Tibial artery (tissue), 4 donors: Measurements from ENCODE around the gene CHCHD10.
A peak's percentile ranks its signal among the peaks of the same experiment; 100 is the strongest.

ENCODE experiments used
- DNase-seq, 2 donors: peaks; one replicate each; pipeline ENCODE4 v3.0.0-alpha.2; 2019
- H3K27ac ChIP-seq, 2 donors: fragments of 200-600 bp; sonication (generic) in 1 of 2; 1 replicate in 1 of 2; 2 replicates in 1 of 2; pipeline ENCODE4 v1.5.1; 2018 to 2019; ENCODE audit warnings: mild to moderate bottlenecking in 1 of 2
- H3K27me3 ChIP-seq, 2 donors: fragments of 200-600 bp; sonication (generic) in 1 of 2; one replicate each; pipeline versions ENCODE4 v1.5.1 to v1.6.0; 2016 to 2019
- H3K36me3 ChIP-seq, 3 donors: fragments of 200-600 bp; sonication (generic) in 2 of 3; one replicate each; pipeline ENCODE4 v1.5.1; 2016 to 2019; ENCODE audit warnings: mild to moderate bottlenecking in 2 of 3
- H3K4me1 ChIP-seq, 4 donors: fragments of 200-600 bp; sonication (generic) in 2 of 4; 1 replicate in 3 of 4; 2 replicates in 1 of 4; pipeline ENCODE4 v1.5.1; 2016 to 2019
- H3K4me3 ChIP-seq, 2 donors: fragments of 200-600 bp; sonication (generic) in 1 of 2; 1 replicate in 1 of 2; 2 replicates in 1 of 2; pipeline ENCODE4 v1.5.1; 2018 to 2019; ENCODE audit warnings: mild to moderate bottlenecking in 2 of 2
- H3K9me3 ChIP-seq, 3 donors: fragments of 200-600 bp; sonication (generic) in 1 of 3; one replicate each; pipeline ENCODE4 v1.5.1; 2016 to 2019
- intact Hi-C: fragments of 100-400 bp; cut with DNase I; formaldehyde crosslinking; loops from one replicate; pipeline ENCODE4 v1.15.0; 2023; ENCODE audit warnings: low total_unique reads
- TF ChIP-seq, protein P1 (sequence below), 2 experiments: fragments of 200-600 bp in 1 of 2; fragments of 450-650 bp in 1 of 2; IDR thresholded peaks; one replicate each; pipeline ENCODE4 v1.5.1; 2017 to 2019; ENCODE audit warnings: antibody characterized with exemption in 2 of 2, mild to moderate bottlenecking in 1 of 2, moderate library complexity in 1 of 2

The CHCHD10 gene

DNA sequence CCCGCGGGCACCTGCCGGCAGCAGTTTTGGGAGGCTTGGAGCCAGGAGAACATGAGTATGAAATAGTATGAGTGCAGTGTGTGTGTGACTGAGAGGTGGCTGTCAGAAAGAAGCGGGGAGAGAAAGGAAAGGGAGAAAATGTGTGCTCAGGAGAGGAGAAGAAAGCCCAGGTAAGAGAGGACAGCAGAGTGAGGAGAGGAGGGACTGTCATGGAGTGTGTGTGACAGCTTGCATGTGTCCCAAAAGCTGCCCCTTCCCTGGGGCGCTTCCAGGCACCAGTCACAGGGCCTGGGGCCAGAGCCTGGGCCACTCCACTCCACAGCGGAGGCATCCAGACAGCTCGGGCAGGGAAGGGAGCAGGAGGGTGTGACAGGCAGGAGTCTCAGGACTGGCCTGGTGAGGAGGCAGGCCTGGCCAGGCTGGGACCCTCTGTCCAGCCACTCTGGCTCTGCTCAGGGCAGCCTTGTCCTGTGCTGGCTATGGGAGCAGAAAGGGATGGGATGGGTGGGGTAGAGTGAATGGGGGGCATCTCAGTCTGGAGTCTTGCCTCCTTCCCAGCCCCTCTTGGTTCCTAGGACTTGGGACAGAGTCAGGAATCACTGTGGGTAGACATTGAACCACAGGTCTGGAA lies 5.8 kb upstream of the CHCHD10 start:
- TF ChIP-seq, protein P1, sequence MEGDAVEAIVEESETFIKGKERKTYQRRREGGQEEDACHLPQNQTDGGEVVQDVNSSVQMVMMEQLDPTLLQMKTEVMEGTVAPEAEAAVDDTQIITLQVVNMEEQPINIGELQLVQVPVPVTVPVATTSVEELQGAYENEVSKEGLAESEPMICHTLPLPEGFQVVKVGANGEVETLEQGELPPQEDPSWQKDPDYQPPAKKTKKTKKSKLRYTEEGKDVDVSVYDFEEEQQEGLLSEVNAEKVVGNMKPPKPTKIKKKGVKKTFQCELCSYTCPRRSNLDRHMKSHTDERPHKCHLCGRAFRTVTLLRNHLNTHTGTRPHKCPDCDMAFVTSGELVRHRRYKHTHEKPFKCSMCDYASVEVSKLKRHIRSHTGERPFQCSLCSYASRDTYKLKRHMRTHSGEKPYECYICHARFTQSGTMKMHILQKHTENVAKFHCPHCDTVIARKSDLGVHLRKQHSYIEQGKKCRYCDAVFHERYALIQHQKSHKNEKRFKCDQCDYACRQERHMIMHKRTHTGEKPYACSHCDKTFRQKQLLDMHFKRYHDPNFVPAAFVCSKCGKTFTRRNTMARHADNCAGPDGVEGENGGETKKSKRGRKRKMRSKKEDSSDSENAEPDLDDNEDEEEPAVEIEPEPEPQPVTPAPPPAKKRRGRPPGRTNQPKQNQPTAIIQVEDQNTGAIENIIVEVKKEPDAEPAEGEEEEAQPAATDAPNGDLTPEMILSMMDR (IDR thresholded peaks at IDR 0.05) = no peak
- Histone ChIP-seq H3K36me3 (no peaks in the 10 kb centered on the region), H3K9me3 (no peaks in the 10 kb centered on the region), H3K4me3 (peak overlapping the region; percentile 48 to 62), H3K27ac (peak overlapping the region; percentile 45 to 65), H3K27me3 (no peaks in the 10 kb centered on the region), H3K4me1 (peaks cover 0 to 60% (median 49%) of the 10 kb centered on the region in 4 donors)
- intact Hi-C loops = no loop called here
- DNase-seq = no peak

DNA sequence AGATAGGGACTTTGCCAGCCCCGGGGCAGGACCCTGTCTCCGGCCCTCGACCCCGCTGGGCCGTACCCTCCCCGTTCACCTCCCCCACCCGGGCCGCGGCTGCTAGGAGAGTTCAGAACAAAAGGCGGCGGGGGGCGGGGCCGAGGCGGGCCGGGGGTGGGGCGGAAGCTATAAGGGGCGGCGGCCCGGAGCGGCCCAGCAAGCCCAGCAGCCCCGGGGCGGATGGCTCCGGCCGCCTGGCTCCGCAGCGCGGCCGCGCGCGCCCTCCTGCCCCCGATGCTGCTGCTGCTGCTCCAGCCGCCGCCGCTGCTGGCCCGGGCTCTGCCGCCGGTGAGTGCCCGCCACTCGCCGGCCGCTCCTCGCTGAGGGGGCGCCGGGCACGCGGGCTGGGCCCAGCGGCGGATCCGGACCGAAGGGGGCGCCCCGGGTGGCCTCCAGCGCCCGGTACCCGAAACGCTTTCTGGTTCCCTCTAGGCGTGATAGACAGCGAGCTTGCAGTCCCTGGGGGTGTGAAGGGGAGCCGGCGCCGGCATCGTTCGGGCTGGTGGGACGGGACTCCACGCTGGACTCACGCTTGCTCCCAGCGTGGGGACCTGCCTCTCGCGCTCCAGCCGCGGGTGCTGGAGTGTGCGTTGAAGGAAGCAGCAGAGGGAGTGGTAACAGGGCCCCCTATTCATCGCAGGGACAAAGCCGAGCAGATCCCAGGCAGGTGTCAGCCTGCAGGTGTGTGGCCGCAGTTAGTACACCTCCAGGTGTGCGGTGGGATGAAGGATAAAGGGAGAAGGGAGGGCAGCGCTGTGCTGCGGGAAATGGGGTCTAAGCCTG lies 5.1 kb upstream of the CHCHD10 start, which contains the start of gene MMP11:
Gene MMP11 (plus strand): TSS at position 201 of the 825 bp plus-strand sequence. CDS start 22 bp downstream, at position 223.
- peak; percentile 48 to 77 for DNase-seq
- intact Hi-C loops = no loop called here
- H3K27me3 ChIP-seq = no peaks in the 10 kb centered on the region

DNA sequence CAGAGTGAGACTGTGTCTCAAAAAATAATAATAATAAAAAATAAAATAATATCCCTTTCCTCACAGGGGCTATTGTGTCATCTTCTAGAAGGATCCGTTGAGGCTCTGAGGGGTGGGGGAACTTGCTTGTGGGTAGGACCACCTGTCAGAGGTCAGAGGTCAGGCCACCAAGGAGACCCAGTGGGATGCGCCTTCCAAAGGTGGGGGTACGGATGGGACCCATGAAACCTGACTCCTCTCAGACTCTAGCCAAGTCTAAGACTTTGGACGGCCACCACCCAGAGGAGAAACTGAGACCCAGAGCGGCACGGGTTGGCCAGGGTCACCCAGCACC lies 4.5 kb upstream of the CHCHD10 start:
- Histone ChIP-seq H3K4me3 (peak overlapping the region; percentile 48 to 62), H3K9me3 (no peaks in the 10 kb centered on the region), H3K27me3 (no peaks in the 10 kb centered on the region), H3K36me3 (no peaks in the 10 kb centered on the region), H3K4me1 (peaks cover 0 to 68% (median 48%) of the 10 kb centered on the region in 4 donors), H3K27ac (peak overlapping the region; percentile 50 to 65)
- DNase-seq = no peak
- intact Hi-C loops = no loop called here
- TF ChIP-seq, protein P1 (IDR thresholded peaks at IDR 0.05) = no peak

More for the DNA sequence above, 5.1 kb upstream of the CHCHD10 start, which contains the start of gene MMP11:
- H3K27ac ChIP-seq = peak within 1 kb of the TSS; percentile 50 to 65
- no peaks in the 10 kb centered on the region for H3K9me3 ChIP-seq
- TF ChIP-seq, protein P1 (IDR thresholded peaks at IDR 0.05) = peak in 1 of 2 experiments; percentile 8
- H3K4me3 ChIP-seq = peak within 1 kb of the TSS; percentile 48 to 62
- H3K4me1 ChIP-seq = peaks cover 0 to 65% (median 49%) of the 10 kb centered on the region in 4 donors
- H3K36me3 ChIP-seq = no peaks in the 10 kb centered on the region

DNA sequence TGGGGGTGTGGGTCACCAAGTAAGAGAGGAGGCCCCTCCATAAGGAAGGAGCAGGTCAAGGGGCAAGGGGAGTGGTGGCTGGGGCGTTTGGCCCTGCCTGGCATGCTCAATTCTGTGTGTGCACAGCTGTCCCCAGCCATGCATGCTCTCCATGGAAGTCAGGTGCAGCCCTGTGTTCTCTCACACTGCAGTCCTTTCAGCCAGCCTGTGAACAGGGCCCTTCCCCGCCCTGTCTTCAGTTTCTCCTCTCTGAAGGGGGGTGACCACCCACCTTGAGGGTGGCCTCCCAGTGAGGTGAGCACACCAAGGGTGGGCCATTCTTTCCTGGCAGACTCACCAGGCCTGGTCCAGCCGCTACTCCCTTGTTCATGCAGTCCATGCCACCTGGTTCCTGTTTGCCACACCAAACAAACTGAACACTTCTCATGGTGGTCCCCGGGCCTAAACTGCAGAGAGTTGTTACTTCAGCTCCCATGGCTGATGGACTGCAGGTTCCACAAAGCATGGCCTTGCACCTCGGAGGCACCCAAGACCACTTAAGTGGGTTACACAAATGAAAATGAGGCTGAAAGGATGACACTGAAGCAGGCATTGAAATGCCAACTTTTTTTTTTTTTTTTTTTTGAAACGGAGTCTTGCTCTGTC lies 1.7 kb upstream of the CHCHD10 start:
- Histone ChIP-seq H3K4me3 (no peak overlapping the region), H3K4me1 (peaks cover 0 to 69% (median 44%) of the 10 kb centered on the region in 4 donors), H3K9me3 (no peaks in the 10 kb centered on the region), H3K36me3 (peaks cover 0 to 13% (median 0%) of the 10 kb centered on the region in 3 donors), H3K27me3 (no peaks in the 10 kb centered on the region), H3K27ac (no peak overlapping the region)
- intact Hi-C loops = loop anchor here (5.0 kb wide), 1 partner anchor 78 kb away; no protein-coding TSS in a partner anchor
- DNase-seq = no peak
- TF ChIP-seq, protein P1 (IDR thresholded peaks at IDR 0.05) = no peak

DNA sequence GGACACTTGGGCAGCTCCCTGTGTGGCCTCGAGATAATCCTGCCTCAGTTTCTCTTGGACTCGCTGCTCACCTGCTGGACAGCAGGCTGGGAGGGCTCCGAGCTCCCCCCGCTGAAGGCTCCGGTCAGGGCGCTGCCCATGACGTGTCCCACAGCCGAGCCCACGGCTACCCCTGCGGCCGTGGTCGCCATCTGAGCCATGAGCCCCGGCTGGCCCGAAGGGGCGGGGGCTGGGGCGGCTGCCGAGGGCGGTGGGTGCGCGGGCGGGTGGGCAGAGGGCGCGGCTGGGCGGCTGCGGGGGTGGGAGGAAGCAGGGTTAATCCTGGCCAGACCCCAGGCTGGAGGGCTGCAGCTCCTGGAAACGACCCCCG lies 484 bp downstream of the CHCHD10 start:
- peak overlapping the region; percentile 67 to 88 for H3K27ac ChIP-seq
- no peak for DNase-seq
- H3K36me3 ChIP-seq = peaks cover 0 to 13% (median 0%) of the 10 kb centered on the region in 3 donors
- H3K4me3 ChIP-seq = peak overlapping the region; percentile 58 to 88
- no peaks in the 10 kb centered on the region for H3K9me3 ChIP-seq
- intact Hi-C loops = loop anchor here (5.0 kb wide), 1 partner anchor 80 kb away; no protein-coding TSS in a partner anchor
- H3K4me1 ChIP-seq = peaks cover 0 to 66% (median 43%) of the 10 kb centered on the region in 4 donors
- TF ChIP-seq, protein P1 (IDR thresholded peaks at IDR 0.05) = no peak
- no peaks in the 10 kb centered on the region for H3K27me3 ChIP-seq
